ENCODE results near the gene PXK. TPM values are rescaled to one million over a fixed set of nuclear protein-coding genes. Genes with fewer than 3 reads are reported as not detected.
A peak's percentile ranks its signal among the peaks of the same experiment; 100 is the strongest.

The PXK gene
- total RNA-seq, 1 donor from 2014 or later, result 43.4 TPM

GRCh38 chr3:58341376-58341775, 8.7 kb downstream of the PXK start:
- Mint-ChIP-seq H3K27ac (no peak overlapping the region), H3K36me3 (ENCODE audit: low read depth) (peaks cover 39% of the 10 kb centered on the region), H3K4me1 (ENCODE audit: low read depth) (peaks cover 47% of the 10 kb centered on the region), H3K27me3 (ENCODE audit: insufficient read depth) (no peaks in the 10 kb centered on the region), H3K9me3 (no peaks in the 10 kb centered on the region), H3K4me3 (no peak overlapping the region)
- DNase-seq (ENCODE audit: low spot score), result no peak
- intact Hi-C loops (cut with micrococcal nuclease), result no loop called here

- intact Hi-C loops (cut with micrococcal nuclease), result no loop called here
- H3K27me3 Mint-ChIP-seq (ENCODE audit: insufficient read depth), result no peaks in the 10 kb centered on the region
- no peak overlapping the region for H3K4me3 Mint-ChIP-seq
- DNase-seq (ENCODE audit: low spot score), result no peak
- no peaks in the 10 kb centered on the region for H3K9me3 Mint-ChIP-seq
- H3K4me1 Mint-ChIP-seq (ENCODE audit: low read depth), result peaks cover 47% of the 10 kb centered on the region
- peaks cover 35% of the 10 kb centered on the region for H3K36me3 Mint-ChIP-seq (ENCODE audit: low read depth)
- no peak overlapping the region for H3K27ac Mint-ChIP-seq
Measured at GRCh38 chr3:58342676-58343075, 10.0 kb downstream of the PXK start.

GRCh38 chr3:58345457-58345856, 12.8 kb downstream of the PXK start:
- peaks cover 60% of the 10 kb centered on the region for H3K4me1 Mint-ChIP-seq (ENCODE audit: low read depth)
- no peak for DNase-seq (ENCODE audit: low spot score)
- H3K27ac Mint-ChIP-seq, result no peak overlapping the region
- H3K9me3 Mint-ChIP-seq, result no peaks in the 10 kb centered on the region
- H3K27me3 Mint-ChIP-seq (ENCODE audit: insufficient read depth), result no peaks in the 10 kb centered on the region
- H3K4me3 Mint-ChIP-seq, result no peak overlapping the region
- H3K36me3 Mint-ChIP-seq (ENCODE audit: low read depth), result peaks cover 33% of the 10 kb centered on the region
- intact Hi-C loops (cut with micrococcal nuclease), result no loop called here

- peak overlapping the region; percentile 3 for H3K4me3 Mint-ChIP-seq
- intact Hi-C loops (cut with micrococcal nuclease), result loop anchor here (1.0 kb wide), 2 partner anchors 8 to 11 kb away; no protein-coding TSS in a partner anchor
Measured at GRCh38 chr3:58346368-58346767, 13.7 kb downstream of the PXK start.

GRCh38 chr3:58347984-58348383, 15.3 kb downstream of the PXK start:
- H3K4me3 Mint-ChIP-seq, result no peak overlapping the region
- DNase-seq (ENCODE audit: low spot score), result no peak
- H3K27me3 Mint-ChIP-seq (ENCODE audit: insufficient read depth), result no peaks in the 10 kb centered on the region
- no peaks in the 10 kb centered on the region for H3K9me3 Mint-ChIP-seq
- intact Hi-C loops (cut with micrococcal nuclease), result no loop called here
- H3K4me1 Mint-ChIP-seq (ENCODE audit: low read depth), result peaks cover 73% of the 10 kb centered on the region
- peak overlapping the region; percentile 18 for H3K27ac Mint-ChIP-seq
- peaks cover 30% of the 10 kb centered on the region for H3K36me3 Mint-ChIP-seq (ENCODE audit: low read depth)

More at GRCh38 chr3:58346368-58346767, 13.7 kb downstream of the PXK start:
- Mint-ChIP-seq H3K9me3 (no peaks in the 10 kb centered on the region), H3K27me3 (ENCODE audit: insufficient read depth) (no peaks in the 10 kb centered on the region), H3K4me1 (ENCODE audit: low read depth) (peaks cover 62% of the 10 kb centered on the region), H3K36me3 (ENCODE audit: low read depth) (peaks cover 28% of the 10 kb centered on the region), H3K27ac (peak overlapping the region; percentile 56)
- no peak for DNase-seq (ENCODE audit: low spot score)

GRCh38 chr3:58349792-58350626, 17.3 kb downstream of the PXK start:
- H3K27me3 Mint-ChIP-seq (ENCODE audit: insufficient read depth), result no peaks in the 10 kb centered on the region
- H3K27ac Mint-ChIP-seq, result peak overlapping the region; percentile 88
- intact Hi-C loops (cut with micrococcal nuclease), result loop anchor here (5.0 kb wide), 1 partner anchor 37 kb away; no protein-coding TSS in a partner anchor
- peak overlapping the region; percentile 71 for H3K4me3 Mint-ChIP-seq
- peaks cover 78% of the 10 kb centered on the region for H3K4me1 Mint-ChIP-seq (ENCODE audit: low read depth)
- no peaks in the 10 kb centered on the region for H3K9me3 Mint-ChIP-seq
- H3K36me3 Mint-ChIP-seq (ENCODE audit: low read depth), result peaks cover 26% of the 10 kb centered on the region
- DNase-seq (ENCODE audit: low spot score), result peak; percentile 37

GRCh38 chr3:58350627-58351013, 17.9 kb downstream of the PXK start:
- peaks cover 25% of the 10 kb centered on the region for H3K36me3 Mint-ChIP-seq (ENCODE audit: low read depth)
- DNase-seq (ENCODE audit: low spot score), result no peak
- H3K27ac Mint-ChIP-seq, result peak overlapping the region; percentile 88
- H3K4me1 Mint-ChIP-seq (ENCODE audit: low read depth), result peaks cover 83% of the 10 kb centered on the region
- intact Hi-C loops (cut with micrococcal nuclease), result loop anchor here (5.0 kb wide), 1 partner anchor 37 kb away; no protein-coding TSS in a partner anchor
- peak overlapping the region; percentile 71 for H3K4me3 Mint-ChIP-seq
- H3K9me3 Mint-ChIP-seq, result no peaks in the 10 kb centered on the region
- H3K27me3 Mint-ChIP-seq (ENCODE audit: insufficient read depth), result no peaks in the 10 kb centered on the region

- H3K4me3 Mint-ChIP-seq, result peak overlapping the region; percentile 48
- no peaks in the 10 kb centered on the region for H3K27me3 Mint-ChIP-seq (ENCODE audit: insufficient read depth)
- H3K27ac Mint-ChIP-seq, result peak overlapping the region; percentile 56
- H3K9me3 Mint-ChIP-seq, result no peaks in the 10 kb centered on the region
- DNase-seq (ENCODE audit: low spot score), result no peak
- intact Hi-C loops (cut with micrococcal nuclease), result loop anchor here (5.0 kb wide), 1 partner anchor 35 kb away; no protein-coding TSS in a partner anchor
- peaks cover 19% of the 10 kb centered on the region for H3K36me3 Mint-ChIP-seq (ENCODE audit: low read depth)
- H3K4me1 Mint-ChIP-seq (ENCODE audit: low read depth), result peaks cover 84% of the 10 kb centered on the region
Measured at GRCh38 chr3:58351920-58352319, 19.2 kb downstream of the PXK start.

- peaks cover 84% of the 10 kb centered on the region for H3K4me1 Mint-ChIP-seq (ENCODE audit: low read depth)
- intact Hi-C loops (cut with micrococcal nuclease), result loop anchor here (5.0 kb wide), 1 partner anchor 35 kb away; no protein-coding TSS in a partner anchor
- H3K27me3 Mint-ChIP-seq (ENCODE audit: insufficient read depth), result no peaks in the 10 kb centered on the region
- H3K4me3 Mint-ChIP-seq, result peak overlapping the region; percentile 16
- no peak for DNase-seq (ENCODE audit: low spot score)
- H3K36me3 Mint-ChIP-seq (ENCODE audit: low read depth), result peaks cover 19% of the 10 kb centered on the region
- no peaks in the 10 kb centered on the region for H3K9me3 Mint-ChIP-seq
- H3K27ac Mint-ChIP-seq, result peak overlapping the region; percentile 64
Measured at GRCh38 chr3:58352626-58353025, 19.9 kb downstream of the PXK start.

- Mint-ChIP-seq H3K27me3 (ENCODE audit: insufficient read depth) (no peaks in the 10 kb centered on the region), H3K27ac (peak overlapping the region; percentile 96), H3K4me1 (ENCODE audit: low read depth) (peaks cover 85% of the 10 kb centered on the region), H3K36me3 (ENCODE audit: low read depth) (peaks cover 14% of the 10 kb centered on the region), H3K4me3 (peak overlapping the region; percentile 77), H3K9me3 (no peaks in the 10 kb centered on the region)
- intact Hi-C loops (cut with micrococcal nuclease), result loop anchor here (1.0 to 5.0 kb wide), 4 partner anchors 8 to 60 kb away; no protein-coding TSS in a partner anchor
- peak; percentile 46 for DNase-seq (ENCODE audit: low spot score)
Measured at GRCh38 chr3:58353722-58354553, 21.2 kb downstream of the PXK start.

GRCh38 chr3:58355179-58355578, 22.5 kb downstream of the PXK start:
- H3K4me3 Mint-ChIP-seq, result no peak overlapping the region
- peaks cover 75% of the 10 kb centered on the region for H3K4me1 Mint-ChIP-seq (ENCODE audit: low read depth)
- H3K36me3 Mint-ChIP-seq (ENCODE audit: low read depth), result peaks cover 11% of the 10 kb centered on the region
- peak overlapping the region; percentile 96 for H3K27ac Mint-ChIP-seq
- intact Hi-C loops (cut with micrococcal nuclease), result loop anchor here (5.0 kb wide), 1 partner anchor 77 kb away; the partner anchor contains the start of gene PDHB
- H3K9me3 Mint-ChIP-seq, result no peaks in the 10 kb centered on the region
- no peak for DNase-seq (ENCODE audit: low spot score)
- no peaks in the 10 kb centered on the region for H3K27me3 Mint-ChIP-seq (ENCODE audit: insufficient read depth)

GRCh38 chr3:58356054-58356453, 23.4 kb downstream of the PXK start:
- peak overlapping the region; percentile 79 for H3K27ac Mint-ChIP-seq
- no peaks in the 10 kb centered on the region for H3K27me3 Mint-ChIP-seq (ENCODE audit: insufficient read depth)
- DNase-seq (ENCODE audit: low spot score), result no peak
- peaks cover 66% of the 10 kb centered on the region for H3K4me1 Mint-ChIP-seq (ENCODE audit: low read depth)
- peaks cover 11% of the 10 kb centered on the region for H3K36me3 Mint-ChIP-seq (ENCODE audit: low read depth)
- H3K4me3 Mint-ChIP-seq, result peak overlapping the region; percentile 49
- intact Hi-C loops (cut with micrococcal nuclease), result loop anchor here (5.0 kb wide), 1 partner anchor 76 kb away; the partner anchor contains the start of gene PDHB
- no peaks in the 10 kb centered on the region for H3K9me3 Mint-ChIP-seq

Measured in activated T-helper 1 cell treated with anti-CD3 and anti-CD28 coated beads, Interleukin-12 subunit alpha, Interleukin-12 subunit beta, Interleukin-2, Interleukin-4 antibody, amounts not matched to agents 30 ng/mL and 10 ng/mL and 1 ng/mL, durations not matched to agents 14 hours and 24 hours and 36 hours (primary cell).